ENCODE results near the gene TBC1D16.

GRCh38 chr17:79982986-79983385, 52.7 kb downstream of the TBC1D16 start:
- TF ChIP-seq CTCF (IDR thresholded peaks at IDR 0.05) (no peak), POLR2A (IDR thresholded peaks at IDR 0.05) (no peak), POLR2AphosphoS5 (IDR thresholded peaks at IDR 0.05) (no peak), EP300 (IDR thresholded peaks at IDR 0.05) (no peak)

Data from gastroesophageal sphincter (tissue), 3 donors.